HepG2 (cell line): ENCODE measurements around the gene CA6. TPM values are rescaled to one million over a fixed set of nuclear protein-coding genes. Genes with fewer than 3 reads are reported as not detected.
"Not testable (repeated sequence)": the region's sequence is repeated elsewhere in the genome, so short reads cannot be mapped to it uniquely, and the experiment has no call there.

Experiments
- ATAC-seq: fragments of 200-7000 bp; cut with Tn5 transposase; 3 replicates; pipeline ENCODE4 v1.9.1; 2020; ENCODE audit warnings: mild to moderate bottlenecking, moderate library complexity
- BruUV-seq: library from RNA; stranded (reverse); fragments of 400-500 nt; replicated peaks from 2 replicates; lab custom pipeline; 2021; lab: Mats Ljungman, UMichigan
- CTCF ChIA-PET: fragments of 300-600 bp; formaldehyde crosslinking; extraction: SDS; loops from one replicate; lab custom pipeline; 2021; ENCODE audit warnings: low total read pairs, inconsistent platforms, low intra/inter-chr PET ratio; lab: Yijun Ruan, JAX
- POLR2A ChIA-PET: fragments of 350-600 bp; sonication (Branson Sonifier 250); formaldehyde crosslinking; loops from one replicate; lab custom pipeline; 2020; ENCODE audit warnings: antibody characterized with exemption, inconsistent platforms; lab: Yijun Ruan, JAX
- DNase-seq: peaks from one replicate; pipeline ENCODE4 v3.0.0-alpha.2; 2015; ENCODE audit warnings: low spot score
- FAIRE-seq: peaks from 3 replicates; lab custom pipeline; 2011; peaks lifted over from hg19 to GRCh38; lab: Jason Lieb, UNC
- H2AFZ ChIP-seq: one replicate; pipeline ENCODE4 v1.6.1; 2011; ENCODE audit warnings: low read length, inconsistent platforms
- H3K27ac ChIP-seq: fragments of 300-600 bp; 3 replicates; pipeline ENCODE4 v1.8.0; 2011; ENCODE audit warnings: mixed run types, mild to moderate bottlenecking, mixed read lengths, low read length, inconsistent platforms; ENCODE audit not compliant: insufficient read depth; ENCODE audit errors: extremely low read length
- H3K27me3 ChIP-seq, 2 experiments: fragments of 200-600 bp in 1 of 2; 2 replicates in 1 of 2; 3 replicates in 1 of 2; pipeline versions ENCODE4 v1.6.0 to v1.8.0; 2011; ENCODE audit warnings: low read length in 2 of 2, mild to moderate bottlenecking in 2 of 2, moderate library complexity in 2 of 2, inconsistent platforms in 1 of 2; ENCODE audit not compliant: insufficient read depth in 2 of 2, control insufficient read depth in 1 of 2
- H3K36me3 ChIP-seq, 2 experiments: fragments of 200-600 bp in 1 of 2; replicated peaks in 1 of 2; 2 replicates in 1 of 2; 3 replicates in 1 of 2; pipeline versions ENCODE4 v1.5.1 to v1.8.0; 2011; ENCODE audit warnings: low read length in 2 of 2, inconsistent platforms in 1 of 2; ENCODE audit not compliant: insufficient read depth in 2 of 2, control insufficient read depth in 1 of 2
- H3K4me1 ChIP-seq: 2 replicates; pipeline ENCODE4 v1.5.1; 2012; ENCODE audit warnings: low read length, inconsistent platforms; ENCODE audit not compliant: insufficient read depth
- H3K4me2 ChIP-seq: 2 replicates; pipeline ENCODE4 v1.6.0; 2011; ENCODE audit warnings: low read depth, low read length, inconsistent platforms
- H3K4me3 ChIP-seq, 3 experiments: fragments of 200-600 bp in 1 of 3; sonication (generic), shearing (Covaris generic) in 1 of 3; replicated peaks in 1 of 3; 2 replicates each; pipeline ENCODE4 v1.5.1; 2011 to 2016; ENCODE audit warnings: low read length in 3 of 3, inconsistent platforms in 2 of 3, low read depth in 2 of 3, mild to moderate bottlenecking in 2 of 3, control low read depth in 1 of 3, mixed read lengths in 1 of 3; ENCODE audit not compliant: insufficient read depth in 1 of 3
- H3K79me2 ChIP-seq: one replicate; pipeline ENCODE4 v1.6.1; 2011; ENCODE audit warnings: low read length, inconsistent platforms; ENCODE audit not compliant: insufficient read depth
- H3K9ac ChIP-seq: 2 replicates; pipeline ENCODE4 v1.6.0; 2011; ENCODE audit warnings: mild to moderate bottlenecking, low read depth, low read length, inconsistent platforms; ENCODE audit not compliant: insufficient read depth
- H3K9me3 ChIP-seq: 2 replicates; pipeline ENCODE4 v1.5.1; 2012; ENCODE audit warnings: mild to moderate bottlenecking, low read length
- H4K20me1 ChIP-seq: 2 replicates; pipeline ENCODE4 v1.6.0; 2011; ENCODE audit warnings: inconsistent platforms, mild to moderate bottlenecking, low read length, moderate library complexity; ENCODE audit not compliant: insufficient read depth
- BCL6 ChIP-seq: IDR thresholded peaks from 2 replicates; pipeline ENCODE4 v1.6.1; 2016; ENCODE audit warnings: missing genetic modification reagents, missing compliant biosample characterization
- CCDC6 ChIP-seq: sonication (generic); formaldehyde crosslinking; IDR thresholded peaks from 2 replicates; pipeline ENCODE4 v1.8.1; 2022; ENCODE audit warnings: mild to moderate bottlenecking, missing genetic modification reagents, moderate library complexity
- PHF8 ChIP-seq: sonication (generic); formaldehyde crosslinking; IDR thresholded peaks from 2 replicates; pipeline ENCODE4 v1.5.0; 2020; ENCODE audit warnings: missing genetic modification reagents
- ZFP36L2 ChIP-seq: sonication (generic); formaldehyde crosslinking; IDR thresholded peaks from 2 replicates; pipeline ENCODE4 v1.4.0; 2020; ENCODE audit warnings: missing genetic modification reagents
- ZFP62 ChIP-seq: sonication (generic); formaldehyde crosslinking; IDR thresholded peaks from 2 replicates; pipeline ENCODE4 v1.4.0; 2020; ENCODE audit warnings: missing genetic modification reagents
- ZFP90 ChIP-seq: sonication (generic); formaldehyde crosslinking; IDR thresholded peaks from 2 replicates; pipeline ENCODE4 v1.8.0; 2022; ENCODE audit warnings: missing genetic modification reagents, mild to moderate bottlenecking, inconsistent platforms, borderline replicate concordance
- ZNF382 ChIP-seq: sonication (generic); formaldehyde crosslinking; IDR thresholded peaks from 2 replicates; pipeline ENCODE4 v1.5.0; 2020; ENCODE audit warnings: missing genetic modification reagents, mild to moderate bottlenecking, borderline replicate concordance
- WGBS: methylation state at CpG from one replicate; pipeline ENCODE4 v1.1.6; 2017; ENCODE audit warnings: low lambda C conversion rate; 5-methylcytosine and 5-hydroxymethylcytosine counted together
- in situ Hi-C: cut with HindIII; loops from 2 replicates; pipeline ENCODE4 v1.10.0; 2017; ENCODE audit warnings: low pct_unique_long_range_greater_than_20kb; ENCODE audit not compliant: extremely low pct_ligation_motif_present
- intact Hi-C: fragments of 100-400 bp; cut with micrococcal nuclease; formaldehyde crosslinking; loops from one replicate; pipeline ENCODE4 v1.10.0; 2022; ENCODE audit not compliant: unreplicated experiment
- polyA plus RNA-seq, 8 experiments: library from polyadenylated mRNA; depleted of rRNA in 3 of 8; stranded (reverse) in 7 of 8; unstranded in 1 of 8; fragments of >200 nt; fragmentation: Illumina TruSeq in 4 of 8; extraction: Trizol in 4 of 8; gene quantifications; 2 replicates each; pipeline versions ENCODE4 v1.2.1 to v1.2.3, GENCODE V29; 2011 to 2016; ENCODE audit warnings: low read depth in 4 of 8, missing spikeins in 1 of 8, mixed read lengths in 1 of 8; ENCODE audit not compliant: insufficient read depth in 1 of 8
- total RNA-seq, 5 experiments: library from RNA; depleted of rRNA; stranded (reverse); fragments of >200 nt; fragmentation: Illumina TruSeq; extraction: Trizol; gene quantifications; 2 replicates each; pipeline ENCODE4 v1.2.3, GENCODE V29; 2016; ENCODE audit warnings: low read depth in 1 of 5

The CA6 gene
- total and polyA plus RNA-seq, 2 of the 13 experiments (the other 11 are each of a cell fraction or from before 2014, with no cell fraction given), result not detected

GRCh38 chr1:8966606-8967005, 20.9 kb downstream of the CA6 start:
- intact Hi-C loops, result no loop called here
- no peak for FAIRE-seq

GRCh38 chr1:8968902-8969301, 23.2 kb downstream of the CA6 start:
- ATAC-seq, intact Hi-C loops, DNase-seq, H3K36me3 ChIP-seq, H2AFZ ChIP-seq, H3K4me3 ChIP-seq, H3K79me2 ChIP-seq, CTCF ChIA-PET, H3K27ac ChIP-seq, BruUV-seq, H3K4me1 ChIP-seq, H3K27me3 ChIP-seq, H3K9me3 ChIP-seq, in situ Hi-C loops, H3K9ac ChIP-seq, POLR2A ChIA-PET, H3K4me2 ChIP-seq, H4K20me1 ChIP-seq, FAIRE-seq: not testable (repeated sequence)
- WGBS, result 26% methylated on average over 9 of the region's 9 CpGs

More at GRCh38 chr1:8966606-8967005, 20.9 kb downstream of the CA6 start:
- Histone ChIP-seq H3K27me3 (peaks cover 2% of the 10 kb centered on the region in 2 experiments; a peak in 2 of 5 replicates), H3K9ac (no peak overlapping the region), H2AFZ (no peak overlapping the region), H3K36me3 (no peaks in the 10 kb centered on the region), H3K4me2 (no peak overlapping the region), H3K4me1 (peaks cover 22% of the 10 kb centered on the region), H3K79me2 (no peaks in the 10 kb centered on the region), H4K20me1 (no peaks in the 10 kb centered on the region), H3K27ac (no peak overlapping the region), H3K9me3 (no peaks in the 10 kb centered on the region), H3K4me3 (no peak overlapping the region)
- no TSS peak for BruUV-seq
- in situ Hi-C loops, result no loop called here
- DNase-seq (no peak), ATAC-seq (no peak)
- POLR2A ChIA-PET, result no interaction called here
- CTCF ChIA-PET, result no interaction called here
- WGBS, result 56% methylated on average over 4 of the region's 4 CpGs
- TF ChIP-seq ZFP36L2 (no peak), PHF8 (CRISPR knock-in tag) (no peak), CCDC6 (no peak), ZFP62 (CRISPR knock-in tag) (no peak), ZFP90 (CRISPR knock-in tag) (no peak), BCL6 (CRISPR knock-in tag) (no peak), ZNF382 (CRISPR knock-in tag) (no peak)
